Panc1 (cell line): ENCODE data around the gene CDH19.

ENCODE experiments used
- POLR2AphosphoS5 ChIP-seq: IDR thresholded peaks from 2 replicates; pipeline ENCODE4 v1.6.1; 2012; ENCODE audit warnings: mild to moderate bottlenecking, low read depth, low read length, moderate library complexity
- SIN3A ChIP-seq: IDR thresholded peaks from 2 replicates; pipeline ENCODE4 v1.6.1; 2012; ENCODE audit warnings: low read depth, mild to moderate bottlenecking, low read length, moderate library complexity, borderline replicate concordance; ENCODE audit not compliant: insufficient read depth
- TF ChIP-seq, protein P1 (sequence below): fragments of 450-650 bp; IDR thresholded peaks from 2 replicates; pipeline ENCODE4 v1.5.1; 2017; ENCODE audit warnings: mild to moderate bottlenecking
- TF ChIP-seq, protein P2 (sequence below), 2 experiments: IDR thresholded peaks; 2 replicates each; pipeline ENCODE4 v1.6.1; 2011 to 2012; ENCODE audit warnings: low read depth in 2 of 2, control low read depth in 1 of 2, low read length in 1 of 2, mild to moderate bottlenecking in 1 of 2, moderate library complexity in 1 of 2; ENCODE audit not compliant: insufficient read depth in 1 of 2

DNA sequence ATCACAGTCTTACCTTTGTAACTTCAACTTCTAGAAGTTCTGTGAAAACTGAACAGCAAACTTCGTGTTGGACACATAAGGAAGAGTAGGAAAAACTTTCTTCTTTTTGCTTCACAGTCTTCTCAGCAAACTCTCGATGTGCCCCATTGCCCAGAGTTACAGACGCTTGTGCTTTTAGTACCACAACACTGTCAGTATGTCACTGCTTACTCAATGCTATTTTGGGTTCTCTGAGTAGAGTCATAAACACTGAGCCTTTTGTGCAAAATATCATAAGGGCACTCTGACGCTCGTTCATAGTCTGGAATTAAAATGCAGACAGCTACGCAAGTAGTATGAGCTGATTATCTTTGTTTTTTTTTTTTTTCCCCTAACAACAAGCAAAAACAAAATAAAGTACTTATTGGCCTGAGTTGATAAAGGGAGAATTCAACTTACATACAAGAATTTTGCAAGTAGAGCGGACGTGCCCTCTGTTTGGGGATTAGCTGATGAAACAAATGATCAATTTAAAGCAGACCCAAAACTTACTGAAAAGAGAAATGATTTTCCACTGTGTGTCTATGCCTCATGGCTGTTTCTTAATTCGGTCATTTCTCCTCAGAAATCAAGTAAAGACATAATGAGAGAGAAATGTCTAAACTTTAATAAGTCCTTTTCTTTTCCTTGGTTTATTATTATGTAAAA, at the start of gene CDH19:
- TF ChIP-seq, protein P1, sequence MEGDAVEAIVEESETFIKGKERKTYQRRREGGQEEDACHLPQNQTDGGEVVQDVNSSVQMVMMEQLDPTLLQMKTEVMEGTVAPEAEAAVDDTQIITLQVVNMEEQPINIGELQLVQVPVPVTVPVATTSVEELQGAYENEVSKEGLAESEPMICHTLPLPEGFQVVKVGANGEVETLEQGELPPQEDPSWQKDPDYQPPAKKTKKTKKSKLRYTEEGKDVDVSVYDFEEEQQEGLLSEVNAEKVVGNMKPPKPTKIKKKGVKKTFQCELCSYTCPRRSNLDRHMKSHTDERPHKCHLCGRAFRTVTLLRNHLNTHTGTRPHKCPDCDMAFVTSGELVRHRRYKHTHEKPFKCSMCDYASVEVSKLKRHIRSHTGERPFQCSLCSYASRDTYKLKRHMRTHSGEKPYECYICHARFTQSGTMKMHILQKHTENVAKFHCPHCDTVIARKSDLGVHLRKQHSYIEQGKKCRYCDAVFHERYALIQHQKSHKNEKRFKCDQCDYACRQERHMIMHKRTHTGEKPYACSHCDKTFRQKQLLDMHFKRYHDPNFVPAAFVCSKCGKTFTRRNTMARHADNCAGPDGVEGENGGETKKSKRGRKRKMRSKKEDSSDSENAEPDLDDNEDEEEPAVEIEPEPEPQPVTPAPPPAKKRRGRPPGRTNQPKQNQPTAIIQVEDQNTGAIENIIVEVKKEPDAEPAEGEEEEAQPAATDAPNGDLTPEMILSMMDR, result no peak
- TF ChIP-seq POLR2AphosphoS5, result no peak
- no peak for TF ChIP-seq SIN3A
- TF ChIP-seq, protein P2, sequence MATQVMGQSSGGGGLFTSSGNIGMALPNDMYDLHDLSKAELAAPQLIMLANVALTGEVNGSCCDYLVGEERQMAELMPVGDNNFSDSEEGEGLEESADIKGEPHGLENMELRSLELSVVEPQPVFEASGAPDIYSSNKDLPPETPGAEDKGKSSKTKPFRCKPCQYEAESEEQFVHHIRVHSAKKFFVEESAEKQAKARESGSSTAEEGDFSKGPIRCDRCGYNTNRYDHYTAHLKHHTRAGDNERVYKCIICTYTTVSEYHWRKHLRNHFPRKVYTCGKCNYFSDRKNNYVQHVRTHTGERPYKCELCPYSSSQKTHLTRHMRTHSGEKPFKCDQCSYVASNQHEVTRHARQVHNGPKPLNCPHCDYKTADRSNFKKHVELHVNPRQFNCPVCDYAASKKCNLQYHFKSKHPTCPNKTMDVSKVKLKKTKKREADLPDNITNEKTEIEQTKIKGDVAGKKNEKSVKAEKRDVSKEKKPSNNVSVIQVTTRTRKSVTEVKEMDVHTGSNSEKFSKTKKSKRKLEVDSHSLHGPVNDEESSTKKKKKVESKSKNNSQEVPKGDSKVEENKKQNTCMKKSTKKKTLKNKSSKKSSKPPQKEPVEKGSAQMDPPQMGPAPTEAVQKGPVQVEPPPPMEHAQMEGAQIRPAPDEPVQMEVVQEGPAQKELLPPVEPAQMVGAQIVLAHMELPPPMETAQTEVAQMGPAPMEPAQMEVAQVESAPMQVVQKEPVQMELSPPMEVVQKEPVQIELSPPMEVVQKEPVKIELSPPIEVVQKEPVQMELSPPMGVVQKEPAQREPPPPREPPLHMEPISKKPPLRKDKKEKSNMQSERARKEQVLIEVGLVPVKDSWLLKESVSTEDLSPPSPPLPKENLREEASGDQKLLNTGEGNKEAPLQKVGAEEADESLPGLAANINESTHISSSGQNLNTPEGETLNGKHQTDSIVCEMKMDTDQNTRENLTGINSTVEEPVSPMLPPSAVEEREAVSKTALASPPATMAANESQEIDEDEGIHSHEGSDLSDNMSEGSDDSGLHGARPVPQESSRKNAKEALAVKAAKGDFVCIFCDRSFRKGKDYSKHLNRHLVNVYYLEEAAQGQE (IDR thresholded peaks at IDR 0.05; ENCODE audit: insufficient read depth in 1 of 2, low read depth in 2 of 2, low read length in 1 of 2), result no peak
